Naive B cell (primary cell): ENCODE data around the gene CSTF2T. TPM values are rescaled to one million over a fixed set of nuclear protein-coding genes. Genes with fewer than 3 reads are reported as not detected.

Experiments
- ATAC-seq, 2 donors: fragments of 150-1000 bp; cut with Tn5 transposase; 2 replicates each; pipeline ENCODE4 v1.10.0; 2021; ENCODE audit warnings: low read depth in 2 of 2, mild to moderate bottlenecking in 2 of 2, moderate library complexity in 2 of 2
- DNase-seq: peaks from one replicate; pipeline ENCODE4 v3.0.0; 2022
- H3K27ac Mint-ChIP-seq, 6 donors: one replicate each; pipeline ENCODE4 v1.8.0; 2020 to 2022; ENCODE audit warnings: mild to moderate bottlenecking in 6 of 6, mixed read lengths in 6 of 6, moderate library complexity in 5 of 6, inconsistent platforms in 2 of 6
- H3K27me3 Mint-ChIP-seq, 3 donors: one replicate each; pipeline ENCODE4 v1.8.0; 2021 to 2022; ENCODE audit warnings: mixed read lengths in 3 of 3, mild to moderate bottlenecking in 1 of 3
- H3K36me3 Mint-ChIP-seq, 2 donors: one replicate each; pipeline ENCODE4 v1.8.0; 2020 to 2022; ENCODE audit warnings: mixed read lengths in 2 of 2, inconsistent platforms in 1 of 2, mild to moderate bottlenecking in 1 of 2
- H3K4me1 Mint-ChIP-seq, 3 donors: one replicate each; pipeline ENCODE4 v1.8.0; 2020 to 2022; ENCODE audit warnings: mixed read lengths in 3 of 3, inconsistent platforms in 1 of 3, mild to moderate bottlenecking in 1 of 3, moderate library complexity in 1 of 3
- H3K4me3 Mint-ChIP-seq, 8 donors: one replicate each; pipeline ENCODE4 v1.8.0; 2020 to 2022; ENCODE audit warnings: mild to moderate bottlenecking in 8 of 8, mixed read lengths in 8 of 8, moderate library complexity in 8 of 8, inconsistent platforms in 2 of 8
- H3K9me3 Mint-ChIP-seq, 7 donors: one replicate each; pipeline ENCODE4 v1.8.0; 2020 to 2022; ENCODE audit warnings: mixed read lengths in 7 of 7, mild to moderate bottlenecking in 5 of 7, inconsistent platforms in 2 of 7, moderate library complexity in 1 of 7
- polyA plus RNA-seq, 6 donors: library from polyadenylated mRNA; unstranded; fragments of 300-500 nt; fragmentation: Illumina TruSeq; gene quantifications; one replicate each; pipeline ENCODE4 v1.2.3, GENCODE V29; 2021; ENCODE audit warnings: low read depth in 6 of 6

Gene CSTF2T
- polyA plus RNA-seq, 6 donors from 2014 or later: 13.5 to 21.4 (median 17.7) TPM

DNA sequence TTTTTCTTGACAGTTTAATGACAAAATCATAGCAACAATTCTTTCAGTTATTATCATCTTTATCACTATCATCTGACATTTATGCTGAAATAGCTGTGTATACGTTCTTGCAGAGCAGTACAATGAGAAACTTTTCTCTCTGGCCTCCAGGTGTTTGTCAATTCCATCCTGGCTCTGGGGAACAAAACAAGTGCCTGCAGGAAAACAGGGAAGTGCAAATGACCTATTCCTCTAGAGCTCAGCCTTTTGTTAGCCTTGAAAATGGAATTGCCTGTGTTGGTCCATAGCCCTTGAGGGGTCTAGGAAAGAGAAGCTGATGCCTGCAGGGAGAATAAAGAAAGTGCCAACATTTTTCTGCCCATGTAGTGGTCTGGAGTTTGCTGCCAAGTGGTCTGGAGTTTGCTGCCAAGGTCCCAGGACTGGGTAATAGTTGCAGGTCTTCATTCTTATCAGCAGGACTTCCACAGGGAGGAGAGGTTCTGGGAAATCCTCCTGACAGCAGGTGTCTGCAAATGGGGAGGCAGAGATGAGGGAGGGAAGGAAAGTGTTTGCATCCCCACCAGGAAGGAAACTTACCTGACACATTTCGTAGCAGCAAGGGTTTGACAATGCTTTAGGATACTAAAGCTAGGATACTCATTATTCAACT lies 10.1 kb upstream of the CSTF2T start:
- no peak overlapping the region for H3K27ac Mint-ChIP-seq

GRCh38 chr10:51708609-51709008 lies 9.2 kb upstream of the CSTF2T start:
- Mint-ChIP-seq H3K27ac (no peak overlapping the region), H3K27me3 (peaks cover 14 to 25% (median 24%) of the 10 kb centered on the region in 3 donors), H3K4me3 (no peak overlapping the region), H3K4me1 (no peaks in the 10 kb centered on the region), H3K9me3 (no peaks in the 10 kb centered on the region), H3K36me3 (no peaks in the 10 kb centered on the region)
- DNase-seq (no peak), ATAC-seq (no peak)

More for the DNA sequence above, 10.1 kb upstream of the CSTF2T start:
- DNase-seq (no peak), ATAC-seq (no peak)
- H3K4me3 Mint-ChIP-seq: no peak overlapping the region
- H3K9me3 Mint-ChIP-seq: no peaks in the 10 kb centered on the region
- peaks cover 14 to 27% (median 25%) of the 10 kb centered on the region in 3 donors for H3K27me3 Mint-ChIP-seq
- H3K4me1 Mint-ChIP-seq: no peaks in the 10 kb centered on the region
- no peaks in the 10 kb centered on the region for H3K36me3 Mint-ChIP-seq

GRCh38 chr10:51707821-51708424 lies 8.5 kb upstream of the CSTF2T start:
- no peak overlapping the region for H3K4me3 Mint-ChIP-seq
- H3K36me3 Mint-ChIP-seq: no peaks in the 10 kb centered on the region
- no peaks in the 10 kb centered on the region for H3K4me1 Mint-ChIP-seq
- DNase-seq: no peak
- peaks cover 14 to 25% (median 24%) of the 10 kb centered on the region in 3 donors for H3K27me3 Mint-ChIP-seq
- H3K27ac Mint-ChIP-seq: no peak overlapping the region
- no peaks in the 10 kb centered on the region for H3K9me3 Mint-ChIP-seq
- ATAC-seq: no peak

- H3K4me1 Mint-ChIP-seq: no peaks in the 10 kb centered on the region
- H3K27me3 Mint-ChIP-seq: peaks cover 14 to 25% (median 24%) of the 10 kb centered on the region in 3 donors
- H3K9me3 Mint-ChIP-seq: no peaks in the 10 kb centered on the region
- H3K36me3 Mint-ChIP-seq: no peaks in the 10 kb centered on the region
- DNase-seq: no peak
- no peak overlapping the region for H3K27ac Mint-ChIP-seq
- H3K4me3 Mint-ChIP-seq: no peak overlapping the region
- ATAC-seq: no peak
Measured at GRCh38 chr10:51707392-51707791, 8.0 kb upstream of the CSTF2T start.

DNA sequence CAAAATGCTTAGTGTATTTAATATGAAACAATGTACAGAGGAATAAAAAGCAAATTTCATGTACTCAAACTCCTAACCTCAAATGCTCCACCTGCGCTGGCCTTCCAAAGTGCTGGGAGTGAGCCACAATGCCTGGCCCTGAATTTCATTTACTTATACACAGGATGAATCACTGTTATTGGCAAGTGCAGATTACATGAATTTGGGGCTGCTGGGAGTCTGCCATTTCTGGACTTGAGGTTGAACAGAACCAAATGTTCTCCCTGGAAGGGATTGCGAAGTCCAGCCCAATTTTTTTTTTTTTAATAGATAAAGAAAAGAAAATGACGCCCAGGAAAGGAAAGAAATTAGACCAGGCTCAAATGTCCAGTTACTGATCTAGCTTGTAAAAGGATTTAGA lies 6.8 kb upstream of the CSTF2T start:
- H3K4me1 Mint-ChIP-seq: no peaks in the 10 kb centered on the region
- no peaks in the 10 kb centered on the region for H3K9me3 Mint-ChIP-seq

GRCh38 chr10:51705774-51706173 lies 6.4 kb upstream of the CSTF2T start:
- Mint-ChIP-seq H3K27ac (no peak overlapping the region), H3K27me3 (peaks cover 9 to 19% (median 16%) of the 10 kb centered on the region in 3 donors), H3K4me1 (no peaks in the 10 kb centered on the region), H3K36me3 (no peaks in the 10 kb centered on the region), H3K9me3 (no peaks in the 10 kb centered on the region), H3K4me3 (no peak overlapping the region)
- ATAC-seq: no peak
- no peak for DNase-seq

More for the DNA sequence above, 6.8 kb upstream of the CSTF2T start:
- Mint-ChIP-seq H3K27ac (no peak overlapping the region), H3K27me3 (peaks cover 9 to 21% (median 20%) of the 10 kb centered on the region in 3 donors), H3K36me3 (no peaks in the 10 kb centered on the region), H3K4me3 (no peak overlapping the region)
- ATAC-seq (no peak), DNase-seq (no peak)

GRCh38 chr10:51700228-51700817 lies 928 bp upstream of the CSTF2T start:
- Mint-ChIP-seq H3K9me3 (peaks cover 0 to 2% (median 0%) of the 10 kb centered on the region in 7 donors), H3K27me3 (peaks cover 0 to 13% (median 4%) of the 10 kb centered on the region in 3 donors), H3K27ac (peak overlapping the region; percentile 98 to 100 (median 99)), H3K4me3 (peak overlapping the region; percentile 94 to 100 (median 99)), H3K4me1 (peaks cover 28 to 43% (median 38%) of the 10 kb centered on the region in 3 donors), H3K36me3 (peaks cover 7 to 15% of the 10 kb centered on the region in 2 donors)
- DNase-seq (peak; percentile 6), ATAC-seq (no peak)

DNA sequence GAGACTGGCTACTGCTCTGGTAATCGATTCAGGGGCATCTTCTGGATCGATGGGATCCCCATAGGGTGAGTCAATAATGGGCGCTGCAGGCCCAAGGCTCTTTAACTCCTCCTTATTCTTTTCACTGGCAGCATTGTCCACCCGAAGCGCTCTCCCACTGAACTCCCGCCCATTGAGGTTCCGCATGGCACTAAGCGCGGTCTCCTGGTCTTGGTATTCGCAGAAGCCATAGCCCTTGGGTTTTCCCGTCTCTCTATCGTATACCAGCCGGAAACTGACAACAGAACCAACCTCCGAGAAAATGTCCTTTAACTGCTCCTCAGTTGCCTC lies 285 bp downstream of the CSTF2T start:
- peaks cover 7 to 15% of the 10 kb centered on the region in 2 donors for H3K36me3 Mint-ChIP-seq

DNA sequence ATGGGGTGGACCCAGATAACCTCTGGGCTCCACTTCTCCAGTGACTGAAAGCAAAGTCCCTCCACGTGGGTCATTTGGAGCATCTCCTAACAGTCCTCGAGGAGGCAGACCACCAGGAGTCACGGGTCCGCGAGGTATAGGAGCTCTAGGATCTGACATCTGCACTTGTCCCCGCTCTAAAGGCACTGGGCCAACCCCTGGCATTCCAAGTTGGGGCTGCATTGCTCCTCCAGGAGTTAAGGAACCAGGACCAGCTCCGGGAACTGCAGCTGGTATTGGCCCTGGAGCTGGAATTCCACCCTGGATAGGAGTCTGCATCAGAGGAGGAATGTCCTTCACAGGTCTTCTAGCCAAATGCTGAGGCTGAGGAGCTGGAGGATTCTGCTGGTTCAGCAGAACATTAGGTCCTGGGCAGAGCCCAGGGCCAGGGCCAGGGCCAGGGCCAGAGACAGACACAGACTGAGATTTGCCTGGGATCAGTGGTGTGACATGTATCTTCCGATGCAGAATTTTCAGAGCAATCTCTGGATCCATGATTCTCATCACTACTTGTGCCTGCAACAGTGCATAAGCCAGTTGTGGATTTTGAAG lies 827 bp downstream of the CSTF2T start:
- H3K27ac Mint-ChIP-seq: peak overlapping the region; percentile 98 to 100 (median 99)
- no peaks in the 10 kb centered on the region for H3K27me3 Mint-ChIP-seq
- H3K4me1 Mint-ChIP-seq: peaks cover 28 to 49% (median 39%) of the 10 kb centered on the region in 3 donors
- ATAC-seq: no peak
- peaks cover 7 to 15% of the 10 kb centered on the region in 2 donors for H3K36me3 Mint-ChIP-seq
- H3K9me3 Mint-ChIP-seq: peaks cover 0 to 2% (median 0%) of the 10 kb centered on the region in 7 donors
- DNase-seq: no peak
- H3K4me3 Mint-ChIP-seq: peak overlapping the region; percentile 94 to 100 (median 99)

More for the DNA sequence above, 285 bp downstream of the CSTF2T start:
- ATAC-seq (peak; percentile 24 to 25), DNase-seq (no peak)
- H3K4me3 Mint-ChIP-seq: peak overlapping the region; percentile 94 to 100 (median 99)
- H3K9me3 Mint-ChIP-seq: peaks cover 0 to 2% (median 0%) of the 10 kb centered on the region in 7 donors
- peaks cover 0 to 1% (median under 1%) of the 10 kb centered on the region in 3 donors for H3K27me3 Mint-ChIP-seq
- H3K27ac Mint-ChIP-seq: peak overlapping the region; percentile 98 to 100 (median 99)
- H3K4me1 Mint-ChIP-seq: peaks cover 28 to 49% (median 39%) of the 10 kb centered on the region in 3 donors

- peaks cover 7 to 15% of the 10 kb centered on the region in 2 donors for H3K36me3 Mint-ChIP-seq
- peak overlapping the region in 3 of 8 donors; percentile 20 to 94 (median 26) for H3K4me3 Mint-ChIP-seq
- no peak for DNase-seq
- H3K4me1 Mint-ChIP-seq: peaks cover 28 to 49% (median 39%) of the 10 kb centered on the region in 3 donors
- H3K27ac Mint-ChIP-seq: peak overlapping the region in 2 of 6 donors; percentile 57 to 58
- no peaks in the 10 kb centered on the region for H3K27me3 Mint-ChIP-seq
- no peak for ATAC-seq
- peaks cover 0 to 2% (median 0%) of the 10 kb centered on the region in 7 donors for H3K9me3 Mint-ChIP-seq
Measured at GRCh38 chr10:51696251-51696650, 3.1 kb downstream of the CSTF2T start.

DNA sequence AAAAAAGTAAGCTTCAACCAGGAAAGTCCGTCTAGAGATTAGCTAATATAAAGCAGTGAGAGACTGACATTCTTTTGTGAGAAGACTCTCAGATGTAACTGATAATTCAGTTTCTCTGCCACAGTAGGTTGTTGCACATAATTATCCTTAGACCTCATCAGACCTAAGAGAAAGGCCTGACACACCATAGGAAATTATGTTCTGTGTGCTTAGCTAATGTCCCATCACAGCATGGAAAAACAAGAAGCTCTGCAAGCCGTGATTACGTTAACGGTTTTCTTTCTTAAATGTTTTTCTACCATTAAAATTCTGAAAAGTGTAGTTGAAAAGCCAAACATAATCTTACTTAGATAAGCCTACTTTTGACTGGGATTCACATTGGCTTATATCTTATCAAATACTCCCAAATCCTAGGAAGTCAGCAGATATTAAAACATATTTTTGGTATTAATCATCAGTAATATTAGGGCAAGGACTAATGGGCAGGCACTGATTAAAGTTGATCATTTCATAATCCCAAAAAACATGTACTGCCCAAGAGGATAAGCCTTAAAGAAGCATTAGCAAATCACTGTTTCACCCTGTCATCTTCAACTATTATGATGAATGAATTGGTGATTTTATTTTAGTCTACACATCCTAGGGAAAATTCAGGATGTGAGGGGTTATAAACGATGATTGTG lies 5.2 kb downstream of the CSTF2T start:
- Mint-ChIP-seq H3K27ac (no peak overlapping the region), H3K4me3 (no peak overlapping the region)
- DNase-seq: no peak

DNA sequence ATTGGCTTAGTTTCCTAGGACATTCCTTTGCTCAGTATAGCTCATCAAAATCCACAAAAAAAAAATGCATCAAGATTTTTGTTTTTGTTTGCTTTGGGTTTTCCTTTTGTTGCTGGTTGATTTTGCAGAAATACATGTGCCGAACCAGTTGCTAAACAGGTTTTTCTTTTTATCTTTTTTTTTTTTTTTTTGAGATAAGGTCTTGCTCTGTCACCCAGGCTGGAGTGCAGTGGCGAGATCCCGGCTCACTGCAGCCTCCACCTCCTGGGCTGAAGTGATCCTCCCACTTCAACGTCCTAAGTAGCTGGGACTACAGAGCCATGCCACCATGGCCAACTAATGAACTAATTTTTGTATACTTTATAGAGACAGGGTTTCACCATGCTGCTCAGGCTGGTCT lies 8.3 kb downstream of the CSTF2T start:
- ATAC-seq (no peak), DNase-seq (no peak)
- Mint-ChIP-seq H3K4me3 (no peak overlapping the region), H3K4me1 (peaks cover 4 to 14% (median 10%) of the 10 kb centered on the region in 3 donors), H3K36me3 (peaks cover 0 to 7% of the 10 kb centered on the region in 2 donors), H3K27me3 (peaks cover 4 to 6% (median 5%) of the 10 kb centered on the region in 3 donors), H3K27ac (no peak overlapping the region), H3K9me3 (peaks cover 0 to 4% (median 0%) of the 10 kb centered on the region in 7 donors)

More for the DNA sequence above, 5.2 kb downstream of the CSTF2T start:
- H3K4me1 Mint-ChIP-seq: peaks cover 26 to 42% (median 37%) of the 10 kb centered on the region in 3 donors
- no peaks in the 10 kb centered on the region for H3K27me3 Mint-ChIP-seq
- peaks cover 0 to 4% (median 0%) of the 10 kb centered on the region in 7 donors for H3K9me3 Mint-ChIP-seq
- H3K36me3 Mint-ChIP-seq: peaks cover 7 to 13% of the 10 kb centered on the region in 2 donors
- no peak for ATAC-seq

DNA sequence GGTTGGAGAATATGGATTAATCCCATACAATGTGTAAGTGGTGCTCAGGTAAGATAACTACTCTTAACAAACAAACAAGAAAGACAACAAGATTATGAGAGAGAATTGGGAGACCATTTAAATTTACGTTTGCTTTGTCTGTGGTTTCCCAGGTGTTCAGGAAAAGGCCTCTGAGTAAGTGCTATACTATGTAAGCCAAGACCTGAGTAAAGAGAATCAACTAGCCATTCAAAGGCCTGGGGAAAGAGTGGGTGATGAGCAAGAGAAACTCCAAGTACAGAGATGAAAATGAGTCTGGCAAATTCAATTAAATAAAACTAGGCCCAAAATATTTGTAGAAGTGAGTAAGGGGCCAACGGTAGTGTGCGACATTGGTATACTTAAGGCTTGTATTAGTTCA lies 9.9 kb downstream of the CSTF2T start:
- no peak overlapping the region for H3K4me3 Mint-ChIP-seq
- H3K4me1 Mint-ChIP-seq: no peaks in the 10 kb centered on the region
- peaks cover 0 to 4% (median 0%) of the 10 kb centered on the region in 7 donors for H3K9me3 Mint-ChIP-seq
- peaks cover 8 to 13% (median 10%) of the 10 kb centered on the region in 3 donors for H3K27me3 Mint-ChIP-seq
- no peak for DNase-seq
- no peak overlapping the region for H3K27ac Mint-ChIP-seq
- no peak for ATAC-seq
- no peaks in the 10 kb centered on the region for H3K36me3 Mint-ChIP-seq
